Uterus (tissue), 2 donors: ENCODE data around the gene ASPHD2.

Experiments
- CTCF ChIP-seq, 4 experiments: fragments of 200-600 bp in 2 of 4; fragments of 450-650 bp in 2 of 4; sonication (generic) in 2 of 4; IDR thresholded peaks; one replicate each; pipeline ENCODE4 v1.5.1; 2016 to 2019; ENCODE audit warnings: antibody characterized with exemption in 4 of 4, mild to moderate bottlenecking in 2 of 4, moderate library complexity in 1 of 4
- POLR2A ChIP-seq, 2 donors: fragments of 450-650 bp; IDR thresholded peaks; one replicate each; pipeline ENCODE4 v1.6.1; 2016; ENCODE audit warnings: antibody characterized with exemption in 2 of 2, mild to moderate bottlenecking in 1 of 2, moderate library complexity in 1 of 2

GRCh38 chr22:26453812-26454500 lies 24.9 kb downstream of the ASPHD2 start:
- TF ChIP-seq CTCF (IDR thresholded peaks at IDR 0.05) (no peak), POLR2A (IDR thresholded peaks at IDR 0.05) (no peak)
